ENCODE results near the gene LYPLAL1.

LYPLAL1 gene

GRCh38 chr1:219149009-219149577 is 24.6 kb upstream of the LYPLAL1 start:
- H3K79me2 ChIP-seq (ENCODE audit: insufficient read depth, low read depth), result no peaks in the 10 kb centered on the region
- no peak overlapping the region for H3K27ac ChIP-seq
- no peak for TF ChIP-seq CTCF (conservative IDR thresholded peaks at IDR 0.05; ENCODE audit: low read depth, low read length)
- H2AFZ ChIP-seq (ENCODE audit: low read depth), result no peak overlapping the region
- H3K27me3 ChIP-seq (ENCODE audit: insufficient read depth, low read depth), result no peaks in the 10 kb centered on the region
- H3K4me2 ChIP-seq, result no peak overlapping the region
- H4K20me1 ChIP-seq (ENCODE audit: insufficient read depth), result no peaks in the 10 kb centered on the region
- H3K4me3 ChIP-seq (IDR thresholded peaks at IDR 0.05; ENCODE audit: insufficient read depth, low read depth, low read length), result no peak overlapping the region
- no peaks in the 10 kb centered on the region for H3K36me3 ChIP-seq (ENCODE audit: insufficient read depth)
- H3K4me1 ChIP-seq (ENCODE audit: low read depth, poor library complexity, severe bottlenecking), result no peaks in the 10 kb centered on the region
- H3K9ac ChIP-seq, result no peak overlapping the region

- H3K27ac ChIP-seq, result no peak overlapping the region
Measured at GRCh38 chr1:219149953-219150352, 23.7 kb upstream of the LYPLAL1 start.

GRCh38 chr1:219150913-219151312 is 22.8 kb upstream of the LYPLAL1 start:
- Histone ChIP-seq H3K27me3 (ENCODE audit: insufficient read depth, low read depth) (no peaks in the 10 kb centered on the region), H3K79me2 (ENCODE audit: insufficient read depth, low read depth) (no peaks in the 10 kb centered on the region), H2AFZ (ENCODE audit: low read depth) (no peak overlapping the region), H3K9ac (no peak overlapping the region), H3K4me3 (IDR thresholded peaks at IDR 0.05; ENCODE audit: insufficient read depth, low read depth, low read length) (no peak overlapping the region), H3K36me3 (ENCODE audit: insufficient read depth) (no peaks in the 10 kb centered on the region), H3K27ac (no peak overlapping the region), H4K20me1 (ENCODE audit: insufficient read depth) (no peaks in the 10 kb centered on the region), H3K4me1 (ENCODE audit: low read depth, poor library complexity, severe bottlenecking) (no peaks in the 10 kb centered on the region), H3K4me2 (no peak overlapping the region)
- no peak for TF ChIP-seq CTCF (conservative IDR thresholded peaks at IDR 0.05; ENCODE audit: low read depth, low read length)

More at GRCh38 chr1:219149953-219150352, 23.7 kb upstream of the LYPLAL1 start:
- H3K4me3 ChIP-seq (IDR thresholded peaks at IDR 0.05; ENCODE audit: insufficient read depth, low read depth, low read length), result no peak overlapping the region
- H3K36me3 ChIP-seq (ENCODE audit: insufficient read depth), result no peaks in the 10 kb centered on the region
- H3K79me2 ChIP-seq (ENCODE audit: insufficient read depth, low read depth), result no peaks in the 10 kb centered on the region
- no peaks in the 10 kb centered on the region for H3K27me3 ChIP-seq (ENCODE audit: insufficient read depth, low read depth)
- no peak overlapping the region for H3K9ac ChIP-seq
- H3K4me2 ChIP-seq, result no peak overlapping the region
- TF ChIP-seq CTCF (conservative IDR thresholded peaks at IDR 0.05; ENCODE audit: low read depth, low read length), result no peak
- no peak overlapping the region for H2AFZ ChIP-seq (ENCODE audit: low read depth)
- no peaks in the 10 kb centered on the region for H4K20me1 ChIP-seq (ENCODE audit: insufficient read depth)
- no peaks in the 10 kb centered on the region for H3K4me1 ChIP-seq (ENCODE audit: low read depth, poor library complexity, severe bottlenecking)

GRCh38 chr1:219151467-219151866 is 22.2 kb upstream of the LYPLAL1 start:
- H3K9ac ChIP-seq, result no peak overlapping the region
- no peak overlapping the region for H2AFZ ChIP-seq (ENCODE audit: low read depth)
- H3K27ac ChIP-seq, result no peak overlapping the region
- no peak overlapping the region for H3K4me2 ChIP-seq
- no peaks in the 10 kb centered on the region for H3K36me3 ChIP-seq (ENCODE audit: insufficient read depth)
- no peak for TF ChIP-seq CTCF (conservative IDR thresholded peaks at IDR 0.05; ENCODE audit: low read depth, low read length)
- no peaks in the 10 kb centered on the region for H3K27me3 ChIP-seq (ENCODE audit: insufficient read depth, low read depth)
- no peaks in the 10 kb centered on the region for H3K79me2 ChIP-seq (ENCODE audit: insufficient read depth, low read depth)
- no peaks in the 10 kb centered on the region for H3K4me1 ChIP-seq (ENCODE audit: low read depth, poor library complexity, severe bottlenecking)
- no peaks in the 10 kb centered on the region for H4K20me1 ChIP-seq (ENCODE audit: insufficient read depth)
- H3K4me3 ChIP-seq (IDR thresholded peaks at IDR 0.05; ENCODE audit: insufficient read depth, low read depth, low read length), result no peak overlapping the region

Measured in KMS-11 (cell line).